SK-N-SH (cell line): ENCODE data around the gene ZNF836. TPM values are rescaled to one million over a fixed set of nuclear protein-coding genes. Genes with fewer than 3 reads are reported as not detected.

Source experiments
- CTCF ChIA-PET: fragments of 300-600, 350-600 bp; formaldehyde crosslinking; extraction: SDS; loops from one replicate; lab custom pipeline; 2021; lab: Yijun Ruan, JAX
- POLR2A ChIA-PET: fragments of 350-600 bp; sonication (Branson Sonifier 250); formaldehyde crosslinking; extraction: SDS; loops from one replicate; lab custom pipeline; 2020; ENCODE audit warnings: antibody characterized with exemption, inconsistent platforms; lab: Yijun Ruan, JAX
- DNase-seq: peaks from one replicate; pipeline ENCODE4 v3.0.0; 2012
- H2AFZ ChIP-seq: fragments of 200-600 bp; sonication (generic); 2 replicates; pipeline ENCODE4 v1.8.1; 2016; ENCODE audit warnings: antibody characterized with exemption, mild to moderate bottlenecking, low read depth
- H3F3A ChIP-seq: fragments of 200-600 bp; sonication (generic); replicated peaks from 2 replicates; pipeline ENCODE3; 2016; ENCODE audit warnings: antibody characterized with exemption, mild to moderate bottlenecking; ENCODE audit not compliant: insufficient read depth
- H3K27ac ChIP-seq, 2 experiments: fragments of 200-500 bp in 1 of 2; fragments of 200-600 bp in 1 of 2; sonication (Bioruptor generic) in 1 of 2; sonication (generic), shearing (Covaris generic) in 1 of 2; 2 replicates each; pipeline versions ENCODE4 v1.5.1 to v1.6.1; 2014 to 2016; ENCODE audit warnings: low read depth in 2 of 2, inconsistent platforms in 1 of 2, low read length in 1 of 2, mild to moderate bottlenecking in 1 of 2, mixed read lengths in 1 of 2
- H3K27me3 ChIP-seq: fragments of 200-600 bp; sonication (generic), shearing (Covaris generic); 2 replicates; pipeline ENCODE4 v1.6.1; 2016; ENCODE audit warnings: mixed run types; ENCODE audit not compliant: insufficient read depth
- H3K36me3 ChIP-seq, 2 experiments: fragments of 200-500 bp in 1 of 2; fragments of 200-600 bp in 1 of 2; sonication (Bioruptor generic) in 1 of 2; sonication (generic) in 1 of 2; replicated peaks in 1 of 2; 2 replicates each; pipeline versions ENCODE3 to v1.5.1; 2014 to 2016; ENCODE audit warnings: low read length in 1 of 2, mild to moderate bottlenecking in 1 of 2; ENCODE audit not compliant: insufficient read depth in 2 of 2, control insufficient read depth in 1 of 2
- H3K4me1 ChIP-seq, 2 experiments: fragments of 200-500 bp in 1 of 2; fragments of 200-600 bp in 1 of 2; sonication (Bioruptor generic) in 1 of 2; sonication (generic), shearing (Covaris generic) in 1 of 2; 2 replicates each; pipeline versions ENCODE4 v1.5.1 to v1.6.1; 2014 to 2016; ENCODE audit warnings: low read depth in 1 of 2, low read length in 1 of 2, mixed run types in 1 of 2; ENCODE audit not compliant: insufficient read depth in 2 of 2, control insufficient read depth in 1 of 2
- H3K4me2 ChIP-seq: fragments of 200-600 bp; sonication (generic), shearing (Covaris generic); 2 replicates; pipeline ENCODE4 v1.6.1; 2017; ENCODE audit warnings: mixed run types
- H3K4me3 ChIP-seq, 2 experiments: fragments of 200-500 bp in 1 of 2; fragments of 200-600 bp in 1 of 2; sonication (Bioruptor generic) in 1 of 2; sonication (generic), shearing (Covaris generic) in 1 of 2; 2 replicates each; pipeline versions ENCODE4 v1.5.1 to v1.8.1; 2014 to 2016; ENCODE audit warnings: low read depth in 2 of 2, inconsistent platforms in 1 of 2, low read length in 1 of 2, mild to moderate bottlenecking in 1 of 2, mixed read lengths in 1 of 2, moderate library complexity in 1 of 2
- H3K79me2 ChIP-seq: fragments of 200-600 bp; sonication (generic); 2 replicates; pipeline ENCODE4 v1.8.1; 2017; ENCODE audit warnings: mild to moderate bottlenecking; ENCODE audit not compliant: insufficient read depth
- H3K9ac ChIP-seq: fragments of 200-600 bp; sonication (generic); 2 replicates; pipeline ENCODE4 v1.6.1; 2017; ENCODE audit warnings: mixed run types
- H3K9me2 ChIP-seq: fragments of 200-600 bp; sonication (generic); 2 replicates; pipeline ENCODE4 v1.6.1; 2017; ENCODE audit warnings: mixed run types
- H3K9me3 ChIP-seq: fragments of 200-600 bp; sonication (generic); 2 replicates; pipeline ENCODE4 v1.6.1; 2017; ENCODE audit warnings: mixed run types, mild to moderate bottlenecking, moderate library complexity
- H4K20me1 ChIP-seq: fragments of 200-600 bp; sonication (generic); 2 replicates; pipeline ENCODE4 v1.6.1; 2017; ENCODE audit warnings: mild to moderate bottlenecking, mixed run types; ENCODE audit not compliant: insufficient read depth
- FOSL2 ChIP-seq: IDR thresholded peaks from 2 replicates; pipeline ENCODE4 v1.4.0; 2012; ENCODE audit warnings: low read depth, mild to moderate bottlenecking, moderate library complexity, borderline replicate concordance
- FOXJ3 ChIP-seq: sonication (generic); formaldehyde crosslinking; IDR thresholded peaks from 2 replicates; pipeline ENCODE4 v1.5.1; 2020; ENCODE audit warnings: mild to moderate bottlenecking, missing genetic modification reagents
- GATA2 ChIP-seq: sonication (generic); formaldehyde crosslinking; IDR thresholded peaks from 2 replicates; pipeline ENCODE4 v1.5.0; 2020; ENCODE audit warnings: mild to moderate bottlenecking, missing genetic modification reagents
- JUND ChIP-seq: IDR thresholded peaks from 2 replicates; pipeline ENCODE4 v1.4.0; 2012
- NFIC ChIP-seq: IDR thresholded peaks from 2 replicates; pipeline ENCODE4 v1.4.0; 2012; ENCODE audit warnings: borderline replicate concordance
- NRF1 ChIP-seq: IDR thresholded peaks from 2 replicates; pipeline ENCODE4 v1.6.1; 2012; ENCODE audit warnings: low read depth, mild to moderate bottlenecking, low read length
- POLR2AphosphoS5 ChIP-seq: IDR thresholded peaks from 2 replicates; pipeline ENCODE4 v1.6.1; 2012; ENCODE audit warnings: low read depth, low read length
- RAD21 ChIP-seq: IDR thresholded peaks from 2 replicates; pipeline ENCODE4 v1.6.1; 2012; ENCODE audit warnings: mild to moderate bottlenecking, low read length
- RFX5 ChIP-seq: IDR thresholded peaks from 2 replicates; pipeline ENCODE4 v1.6.1; 2012; ENCODE audit warnings: mild to moderate bottlenecking, improper control_type of control experiment, low read length
- SIN3A ChIP-seq: IDR thresholded peaks from 2 replicates; pipeline ENCODE4 v1.6.1; 2012; ENCODE audit warnings: low read depth, mild to moderate bottlenecking, low read length, moderate library complexity, borderline replicate concordance
- SMC3 ChIP-seq: IDR thresholded peaks from 2 replicates; pipeline ENCODE4 v1.6.1; 2012; ENCODE audit warnings: low read depth, low read length, improper control_type of control experiment
- TAF1 ChIP-seq: IDR thresholded peaks from 2 replicates; pipeline ENCODE4 v1.6.1; 2012; ENCODE audit warnings: low read depth, mild to moderate bottlenecking, low read length, moderate library complexity, borderline replicate concordance
- TEAD4 ChIP-seq: IDR thresholded peaks from 2 replicates; pipeline ENCODE4 v1.4.0; 2012; ENCODE audit warnings: mild to moderate bottlenecking, borderline replicate concordance; ENCODE audit not compliant: insufficient read depth
- USF2 ChIP-seq: fragments of 150-350 bp; IDR thresholded peaks from 2 replicates; pipeline ENCODE4 v1.6.1; 2017; ENCODE audit warnings: antibody characterized with exemption, low read length, low read depth, borderline replicate concordance
- WGBS: methylation state at CpG from one replicate; pipeline ENCODE4 v1.1.6; 2017; ENCODE audit warnings: low lambda C conversion rate; 5-methylcytosine and 5-hydroxymethylcytosine counted together
- polyA plus RNA-seq, 3 experiments: library from polyadenylated mRNA; depleted of rRNA; stranded (reverse); fragments of >200 nt; gene quantifications; 2 replicates each; pipeline ENCODE4 v1.2.3, GENCODE V29; 2012
- TF ChIP-seq, protein P1 (sequence below): fragments of 200-600 bp; sonication (generic); IDR thresholded peaks from 2 replicates; pipeline ENCODE4 v1.6.1; 2017; ENCODE audit warnings: antibody characterized with exemption, mild to moderate bottlenecking, moderate library complexity
- TF ChIP-seq, protein P2 (sequence below): IDR thresholded peaks from 2 replicates; pipeline ENCODE4 v1.4.0; 2012; ENCODE audit warnings: low read depth
- TF ChIP-seq, protein P3 (sequence below): IDR thresholded peaks from 2 replicates; pipeline ENCODE4 v1.4.0; 2012; ENCODE audit warnings: low read depth, borderline replicate concordance

Gene ZNF836
- polyA plus RNA-seq, 1 of the 3 experiments (the other 2 are of a cell fraction), result 2.3 TPM

GRCh38 chr19:52219611-52220010 is 48.2 kb upstream of the ZNF836 start:
- Histone ChIP-seq H3K27me3 (no peaks in the 10 kb centered on the region), H3K79me2 (no peaks in the 10 kb centered on the region), H3K9me3 (no peaks in the 10 kb centered on the region), H3K9me2 (no peaks in the 10 kb centered on the region), H3K4me3 (no peak overlapping the region), H3F3A (no peaks in the 10 kb centered on the region), H3K27ac (no peak overlapping the region), H3K4me2 (no peak overlapping the region), H4K20me1 (no peaks in the 10 kb centered on the region), H3K9ac (no peak overlapping the region), H3K4me1 (no peaks in the 10 kb centered on the region), H2AFZ (no peak overlapping the region), H3K36me3 (peaks cover 76 to 87% of the 10 kb centered on the region in 2 experiments)
- DNase-seq, result no peak
- 94% methylated on average over 7 of the region's 8 CpGs for WGBS
- ChIA-PET CTCF (interaction anchor here (0.6 to 1.2 kb wide), 2 partner anchors 25 to 80 kb away, joined by 3 read pairs; partner anchors contain the start of gene ZNF616), POLR2A (no interaction called here)
- TF ChIP-seq GATA2 (CRISPR knock-in tag) (no peak), TAF1 (no peak), TEAD4 (no peak), USF2 (no peak), NFIC (no peak), SIN3A (no peak), RAD21 (no peak), POLR2AphosphoS5 (no peak)
- TF ChIP-seq, protein P1, sequence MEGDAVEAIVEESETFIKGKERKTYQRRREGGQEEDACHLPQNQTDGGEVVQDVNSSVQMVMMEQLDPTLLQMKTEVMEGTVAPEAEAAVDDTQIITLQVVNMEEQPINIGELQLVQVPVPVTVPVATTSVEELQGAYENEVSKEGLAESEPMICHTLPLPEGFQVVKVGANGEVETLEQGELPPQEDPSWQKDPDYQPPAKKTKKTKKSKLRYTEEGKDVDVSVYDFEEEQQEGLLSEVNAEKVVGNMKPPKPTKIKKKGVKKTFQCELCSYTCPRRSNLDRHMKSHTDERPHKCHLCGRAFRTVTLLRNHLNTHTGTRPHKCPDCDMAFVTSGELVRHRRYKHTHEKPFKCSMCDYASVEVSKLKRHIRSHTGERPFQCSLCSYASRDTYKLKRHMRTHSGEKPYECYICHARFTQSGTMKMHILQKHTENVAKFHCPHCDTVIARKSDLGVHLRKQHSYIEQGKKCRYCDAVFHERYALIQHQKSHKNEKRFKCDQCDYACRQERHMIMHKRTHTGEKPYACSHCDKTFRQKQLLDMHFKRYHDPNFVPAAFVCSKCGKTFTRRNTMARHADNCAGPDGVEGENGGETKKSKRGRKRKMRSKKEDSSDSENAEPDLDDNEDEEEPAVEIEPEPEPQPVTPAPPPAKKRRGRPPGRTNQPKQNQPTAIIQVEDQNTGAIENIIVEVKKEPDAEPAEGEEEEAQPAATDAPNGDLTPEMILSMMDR, result no peak
- TF ChIP-seq, protein P2, sequence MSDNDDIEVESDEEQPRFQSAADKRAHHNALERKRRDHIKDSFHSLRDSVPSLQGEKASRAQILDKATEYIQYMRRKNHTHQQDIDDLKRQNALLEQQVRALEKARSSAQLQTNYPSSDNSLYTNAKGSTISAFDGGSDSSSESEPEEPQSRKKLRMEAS, result no peak

DNA sequence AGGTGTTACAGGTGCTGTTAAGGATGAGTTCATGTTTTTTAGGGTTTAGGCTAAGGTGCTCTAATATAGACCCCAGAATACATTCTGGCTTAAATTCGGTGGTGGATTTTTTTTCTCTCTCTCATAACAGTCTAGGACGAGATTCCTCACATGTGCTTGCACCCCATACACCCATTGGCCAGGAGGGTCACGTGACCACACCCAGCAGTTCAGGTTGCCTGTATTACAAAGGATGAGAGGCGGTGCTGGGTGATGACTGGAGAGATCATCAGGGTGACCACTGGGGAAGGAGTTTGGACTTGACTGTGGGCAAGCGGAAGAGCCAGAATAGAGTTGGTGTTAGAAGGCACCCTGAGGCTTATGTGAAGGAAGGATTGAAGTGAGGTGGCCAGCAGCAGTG is 46.2 kb upstream of the ZNF836 start:
- ChIA-PET POLR2A (no interaction called here), CTCF (no interaction called here)
- Histone ChIP-seq H3K9ac (no peak overlapping the region), H3K4me3 (no peak overlapping the region), H3K9me2 (no peaks in the 10 kb centered on the region), H3F3A (no peaks in the 10 kb centered on the region), H3K9me3 (no peaks in the 10 kb centered on the region), H3K4me2 (no peak overlapping the region), H4K20me1 (no peaks in the 10 kb centered on the region), H3K27ac (no peak overlapping the region), H3K4me1 (no peaks in the 10 kb centered on the region), H2AFZ (no peak overlapping the region), H3K79me2 (no peaks in the 10 kb centered on the region), H3K27me3 (no peaks in the 10 kb centered on the region), H3K36me3 (peaks cover 82 to 89% of the 10 kb centered on the region in 2 experiments)
- DNase-seq, result no peak
- WGBS, result 96% methylated on average over 5 of the region's 5 CpGs
- TF ChIP-seq, protein P1, result no peak
- TF ChIP-seq, protein P3, sequence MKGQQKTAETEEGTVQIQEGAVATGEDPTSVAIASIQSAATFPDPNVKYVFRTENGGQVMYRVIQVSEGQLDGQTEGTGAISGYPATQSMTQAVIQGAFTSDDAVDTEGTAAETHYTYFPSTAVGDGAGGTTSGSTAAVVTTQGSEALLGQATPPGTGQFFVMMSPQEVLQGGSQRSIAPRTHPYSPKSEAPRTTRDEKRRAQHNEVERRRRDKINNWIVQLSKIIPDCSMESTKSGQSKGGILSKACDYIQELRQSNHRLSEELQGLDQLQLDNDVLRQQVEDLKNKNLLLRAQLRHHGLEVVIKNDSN, result no peak
- TF ChIP-seq NRF1 (no peak), USF2 (no peak), JUND (no peak), SMC3 (no peak), SIN3A (no peak), RFX5 (no peak), FOXJ3 (no peak), POLR2AphosphoS5 (no peak), FOSL2 (no peak), NFIC (no peak), TAF1 (no peak)
